Measurements from ENCODE around the gene XRCC5.

DNA sequence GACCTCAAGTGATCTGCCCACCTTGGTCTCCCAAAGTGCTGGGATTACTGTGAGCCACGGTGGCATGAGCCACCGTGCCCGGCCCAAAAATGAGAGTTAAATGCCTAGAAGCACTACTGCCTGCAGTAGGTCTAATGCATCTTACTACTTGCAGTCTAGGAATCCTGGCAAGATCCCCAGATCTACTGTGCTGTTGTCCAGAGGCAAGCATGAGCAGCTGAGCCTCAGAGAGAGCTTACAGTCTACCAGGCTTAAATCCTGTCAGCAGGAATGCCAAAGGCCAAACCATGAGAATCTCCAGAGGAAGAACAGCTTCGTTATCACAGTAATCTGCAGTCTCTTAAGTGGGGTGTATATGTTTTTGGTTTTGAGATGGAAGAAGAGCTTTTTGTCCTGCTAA is 54.4 kb downstream of the XRCC5 start:
- TF ChIP-seq, protein P1, sequence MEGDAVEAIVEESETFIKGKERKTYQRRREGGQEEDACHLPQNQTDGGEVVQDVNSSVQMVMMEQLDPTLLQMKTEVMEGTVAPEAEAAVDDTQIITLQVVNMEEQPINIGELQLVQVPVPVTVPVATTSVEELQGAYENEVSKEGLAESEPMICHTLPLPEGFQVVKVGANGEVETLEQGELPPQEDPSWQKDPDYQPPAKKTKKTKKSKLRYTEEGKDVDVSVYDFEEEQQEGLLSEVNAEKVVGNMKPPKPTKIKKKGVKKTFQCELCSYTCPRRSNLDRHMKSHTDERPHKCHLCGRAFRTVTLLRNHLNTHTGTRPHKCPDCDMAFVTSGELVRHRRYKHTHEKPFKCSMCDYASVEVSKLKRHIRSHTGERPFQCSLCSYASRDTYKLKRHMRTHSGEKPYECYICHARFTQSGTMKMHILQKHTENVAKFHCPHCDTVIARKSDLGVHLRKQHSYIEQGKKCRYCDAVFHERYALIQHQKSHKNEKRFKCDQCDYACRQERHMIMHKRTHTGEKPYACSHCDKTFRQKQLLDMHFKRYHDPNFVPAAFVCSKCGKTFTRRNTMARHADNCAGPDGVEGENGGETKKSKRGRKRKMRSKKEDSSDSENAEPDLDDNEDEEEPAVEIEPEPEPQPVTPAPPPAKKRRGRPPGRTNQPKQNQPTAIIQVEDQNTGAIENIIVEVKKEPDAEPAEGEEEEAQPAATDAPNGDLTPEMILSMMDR (IDR thresholded peaks at IDR 0.05), result no peak
- TF ChIP-seq POLR2A (IDR thresholded peaks at IDR 0.05), result no peak

Data from testis (tissue), 2 donors.